ENCODE results near the gene POLR3K. TPM values are rescaled to one million over a fixed set of nuclear protein-coding genes. Genes with fewer than 3 reads are reported as not detected.

The POLR3K gene
- total and polyA plus RNA-seq, 2 donors (not counting 3 experiments of a cell fraction or from before 2014, with no cell fraction given) = 20.6 to 33.2 TPM

DNA sequence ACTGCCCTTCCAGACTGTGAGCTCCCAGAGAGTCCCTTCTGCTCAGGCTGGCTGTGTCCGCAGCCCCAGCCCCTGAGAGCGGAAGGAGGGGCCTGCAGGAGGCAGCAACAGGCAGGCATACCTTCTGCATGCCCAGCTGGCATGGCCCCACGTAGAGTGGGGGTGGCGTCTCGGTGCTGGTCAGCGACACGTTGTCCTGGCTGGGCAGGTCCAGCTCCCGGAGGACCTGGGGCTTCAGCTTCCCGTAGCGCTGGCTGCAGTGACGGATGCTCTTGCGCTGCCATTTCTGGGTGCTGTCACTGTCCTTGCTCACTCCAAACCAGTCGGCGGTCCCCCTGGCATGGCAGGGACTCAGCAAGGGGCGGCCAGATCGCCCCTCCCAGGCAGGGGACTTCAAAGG is 10.1 kb upstream of the POLR3K start:
- no TSS peak for BruUV-seq (replicated peaks)
- FAIRE-seq (no peak), DNase-seq (ENCODE audit: low read depth, low spot score) (no peak)
- TF ChIP-seq MYC (IDR thresholded peaks at IDR 0.05; ENCODE audit: low read depth, low read length) = no peak
- no peak for TF ChIP-seq POLR2AphosphoS5 (IDR thresholded peaks at IDR 0.05; ENCODE audit: insufficient read depth, low read depth, low read length)
- no peak for TF ChIP-seq JUN (IDR thresholded peaks at IDR 0.05; ENCODE audit: borderline replicate concordance, insufficient read depth, insufficient read length, low read depth)
- TF ChIP-seq FOS (IDR thresholded peaks at IDR 0.05; ENCODE audit: borderline replicate concordance, insufficient read depth, low read length) = no peak
- TF ChIP-seq, protein P1, sequence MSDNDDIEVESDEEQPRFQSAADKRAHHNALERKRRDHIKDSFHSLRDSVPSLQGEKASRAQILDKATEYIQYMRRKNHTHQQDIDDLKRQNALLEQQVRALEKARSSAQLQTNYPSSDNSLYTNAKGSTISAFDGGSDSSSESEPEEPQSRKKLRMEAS (IDR thresholded peaks at IDR 0.05; ENCODE audit: insufficient read depth, insufficient read length) = no peak
- TF ChIP-seq EZH2 (IDR thresholded peaks at IDR 0.05; ENCODE audit: borderline replicate concordance, low read depth, low read length, severe bottlenecking) = no peak
- TF ChIP-seq POLR2A (IDR thresholded peaks at IDR 0.05; ENCODE audit: low read depth, low read length) = no peak
- no peak for TF ChIP-seq GATA2 (IDR thresholded peaks at IDR 0.05; ENCODE audit: insufficient read depth, insufficient read length, low read depth, low read length)
- Histone ChIP-seq H3K27me3 (ENCODE audit: control insufficient read depth in 2 of 2, insufficient read depth in 2 of 2, low read length in 2 of 2) (no peaks in the 10 kb centered on the region), H3K9ac (replicated peaks; ENCODE audit: extremely low read depth, insufficient read depth, low read length) (no peak overlapping the region), H3K9me1 (replicated peaks; ENCODE audit: control insufficient read depth, extremely low read depth, insufficient read depth, low read length) (no peaks in the 10 kb centered on the region), H3K4me1 (ENCODE audit: control insufficient read depth, extremely low read depth, insufficient read depth, low read length) (no peaks in the 10 kb centered on the region), H4K20me1 (replicated peaks; ENCODE audit: control insufficient read depth, extremely low read depth, insufficient read depth, low read length) (no peaks in the 10 kb centered on the region), H3K4me2 (ENCODE audit: insufficient read depth, low read length) (no peak overlapping the region), H3K36me3 (ENCODE audit: control insufficient read depth in 2 of 2, extremely low read depth in 1 of 2, insufficient read depth in 2 of 2, low read length in 2 of 2) (peaks cover 0 to 57% of the 10 kb centered on the region in 2 experiments), H3K79me2 (ENCODE audit: control insufficient read depth, insufficient read depth, low read length) (peaks cover 7% of the 10 kb centered on the region), H2AFZ (ENCODE audit: low read depth, low read length) (no peak overlapping the region), H3K9me3 (replicated peaks; ENCODE audit: control insufficient read depth, insufficient read depth, low read length) (no peaks in the 10 kb centered on the region), H3K27ac (ENCODE audit: insufficient read depth, low read depth, low read length) (no peak overlapping the region), H3K4me3 (replicated peaks in 1 of 3; ENCODE audit: insufficient read depth in 1 of 3, low read depth in 1 of 3, low read length in 3 of 3) (no peak overlapping the region)
- dilution Hi-C loops (cut with MboI; ENCODE audit: extremely low pct_ligation_motif_present, low sequenced_read_pairs) = no loop called here
- intact Hi-C loops (cut with micrococcal nuclease) = no loop called here
- ChIA-PET CTCF (interaction anchor here (1.3 to 18.5 kb wide), 4 partner anchors 10 to 299 kb away, joined by 5 to 790 read pairs (median 9); partner anchors contain the start of genes POLR3K and SNRNP25), POLR2A (no interaction called here)

DNA sequence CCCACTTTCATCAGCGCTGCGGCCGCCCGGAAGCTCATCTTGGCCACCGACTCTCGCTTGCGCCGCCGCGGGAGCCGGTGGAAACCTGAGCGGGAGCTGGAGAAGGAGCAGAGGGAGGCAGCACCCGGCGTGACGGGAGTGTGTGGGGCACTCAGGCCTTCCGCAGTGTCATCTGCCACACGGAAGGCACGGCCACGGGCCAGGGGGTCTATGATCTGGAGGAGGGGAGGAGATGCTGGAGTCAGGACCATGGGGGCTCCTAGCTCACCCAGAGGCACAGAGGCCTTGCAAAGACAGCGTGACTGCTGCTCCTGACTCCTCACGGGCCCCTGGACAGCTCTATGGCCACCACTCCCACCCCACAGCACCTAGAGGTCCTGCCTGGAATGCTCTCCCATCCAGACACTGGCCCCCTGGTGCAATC is 9.6 kb upstream of the POLR3K start:
- Histone ChIP-seq H3K79me2 (ENCODE audit: control insufficient read depth, insufficient read depth, low read length) (peaks cover 4% of the 10 kb centered on the region), H3K9me3 (replicated peaks; ENCODE audit: control insufficient read depth, insufficient read depth, low read length) (no peaks in the 10 kb centered on the region), H2AFZ (ENCODE audit: low read depth, low read length) (no peak overlapping the region), H3K4me2 (ENCODE audit: insufficient read depth, low read length) (no peak overlapping the region), H3K27me3 (ENCODE audit: control insufficient read depth in 2 of 2, insufficient read depth in 2 of 2, low read length in 2 of 2) (no peaks in the 10 kb centered on the region), H3K9ac (replicated peaks; ENCODE audit: extremely low read depth, insufficient read depth, low read length) (no peak overlapping the region), H4K20me1 (replicated peaks; ENCODE audit: control insufficient read depth, extremely low read depth, insufficient read depth, low read length) (no peaks in the 10 kb centered on the region), H3K36me3 (ENCODE audit: control insufficient read depth in 2 of 2, extremely low read depth in 1 of 2, insufficient read depth in 2 of 2, low read length in 2 of 2) (peaks cover 0 to 61% of the 10 kb centered on the region in 2 experiments), H3K4me1 (ENCODE audit: control insufficient read depth, extremely low read depth, insufficient read depth, low read length) (no peaks in the 10 kb centered on the region), H3K27ac (ENCODE audit: insufficient read depth, low read depth, low read length) (no peak overlapping the region), H3K4me3 (replicated peaks in 1 of 3; ENCODE audit: insufficient read depth in 1 of 3, low read depth in 1 of 3, low read length in 3 of 3) (no peak overlapping the region), H3K9me1 (replicated peaks; ENCODE audit: control insufficient read depth, extremely low read depth, insufficient read depth, low read length) (no peaks in the 10 kb centered on the region)
- no peak for TF ChIP-seq JUN (IDR thresholded peaks at IDR 0.05; ENCODE audit: borderline replicate concordance, insufficient read depth, insufficient read length, low read depth)
- TF ChIP-seq GATA2 (IDR thresholded peaks at IDR 0.05; ENCODE audit: insufficient read depth, insufficient read length, low read depth, low read length) = no peak
- no peak for TF ChIP-seq POLR2AphosphoS5 (IDR thresholded peaks at IDR 0.05; ENCODE audit: insufficient read depth, low read depth, low read length)
- TF ChIP-seq, protein P1 (IDR thresholded peaks at IDR 0.05; ENCODE audit: insufficient read depth, insufficient read length) = no peak
- TF ChIP-seq FOS (IDR thresholded peaks at IDR 0.05; ENCODE audit: borderline replicate concordance, insufficient read depth, low read length) = no peak
- TF ChIP-seq, protein P2, sequence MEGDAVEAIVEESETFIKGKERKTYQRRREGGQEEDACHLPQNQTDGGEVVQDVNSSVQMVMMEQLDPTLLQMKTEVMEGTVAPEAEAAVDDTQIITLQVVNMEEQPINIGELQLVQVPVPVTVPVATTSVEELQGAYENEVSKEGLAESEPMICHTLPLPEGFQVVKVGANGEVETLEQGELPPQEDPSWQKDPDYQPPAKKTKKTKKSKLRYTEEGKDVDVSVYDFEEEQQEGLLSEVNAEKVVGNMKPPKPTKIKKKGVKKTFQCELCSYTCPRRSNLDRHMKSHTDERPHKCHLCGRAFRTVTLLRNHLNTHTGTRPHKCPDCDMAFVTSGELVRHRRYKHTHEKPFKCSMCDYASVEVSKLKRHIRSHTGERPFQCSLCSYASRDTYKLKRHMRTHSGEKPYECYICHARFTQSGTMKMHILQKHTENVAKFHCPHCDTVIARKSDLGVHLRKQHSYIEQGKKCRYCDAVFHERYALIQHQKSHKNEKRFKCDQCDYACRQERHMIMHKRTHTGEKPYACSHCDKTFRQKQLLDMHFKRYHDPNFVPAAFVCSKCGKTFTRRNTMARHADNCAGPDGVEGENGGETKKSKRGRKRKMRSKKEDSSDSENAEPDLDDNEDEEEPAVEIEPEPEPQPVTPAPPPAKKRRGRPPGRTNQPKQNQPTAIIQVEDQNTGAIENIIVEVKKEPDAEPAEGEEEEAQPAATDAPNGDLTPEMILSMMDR (IDR thresholded peaks at IDR 0.05; ENCODE audit: extremely low read depth in 1 of 2, insufficient read depth in 1 of 2, low read depth in 1 of 2, low read length in 2 of 2) = no peak
- no peak for TF ChIP-seq POLR2A (IDR thresholded peaks at IDR 0.05; ENCODE audit: low read depth, low read length)
- no peak for TF ChIP-seq MYC (IDR thresholded peaks at IDR 0.05; ENCODE audit: low read depth, low read length)
- TF ChIP-seq EZH2 (IDR thresholded peaks at IDR 0.05; ENCODE audit: borderline replicate concordance, low read depth, low read length, severe bottlenecking) = no peak
- FAIRE-seq (no peak), DNase-seq (ENCODE audit: low read depth, low spot score) (no peak)
- intact Hi-C loops (cut with micrococcal nuclease) (no loop called here), dilution Hi-C loops (cut with MboI; ENCODE audit: extremely low pct_ligation_motif_present, low sequenced_read_pairs) (no loop called here)
- POLR2A ChIA-PET = no interaction called here
- CTCF ChIA-PET = interaction anchor here (1.3 to 18.5 kb wide), 4 partner anchors 10 to 299 kb away, joined by 5 to 790 read pairs (median 9); partner anchors contain the start of genes POLR3K and SNRNP25
- BruUV-seq (replicated peaks) = no TSS peak

All from endothelial cell of umbilical vein (primary cell).